TTC549 (cell line): ENCODE data around the gene SCN5A.

Experiments
- FAIRE-seq: peaks from 2 replicates; lab custom pipeline; 2012; peaks lifted over from hg19 to GRCh38; lab: Jason Lieb, UNC

The SCN5A gene

GRCh38 chr3:38647217-38647970, 2.1 kb downstream of the SCN5A start:
- no peak for FAIRE-seq

GRCh38 chr3:38646630-38647029, 2.9 kb downstream of the SCN5A start:
- FAIRE-seq: no peak

GRCh38 chr3:38646062-38646461, 3.4 kb downstream of the SCN5A start:
- FAIRE-seq: no peak

GRCh38 chr3:38645601-38646000, 3.9 kb downstream of the SCN5A start:
- no peak for FAIRE-seq

GRCh38 chr3:38645076-38645475, 4.4 kb downstream of the SCN5A start:
- FAIRE-seq: no peak

GRCh38 chr3:38644662-38645053, 4.8 kb downstream of the SCN5A start:
- no peak for FAIRE-seq

- FAIRE-seq: no peak
These were observed 5.3 kb downstream of the SCN5A start for GRCh38 chr3:38644016-38644661.

- no peak for FAIRE-seq
These were observed 5.9 kb downstream of the SCN5A start for GRCh38 chr3:38643592-38643991.

- FAIRE-seq: no peak
These were observed 6.4 kb downstream of the SCN5A start for GRCh38 chr3:38643090-38643489.

- no peak for FAIRE-seq
These were observed 7.9 kb downstream of the SCN5A start for GRCh38 chr3:38641461-38642110.

- FAIRE-seq: no peak
These were observed 8.6 kb downstream of the SCN5A start for GRCh38 chr3:38640661-38641452.

GRCh38 chr3:38638354-38638753, 11.1 kb downstream of the SCN5A start:
- no peak for FAIRE-seq

- no peak for FAIRE-seq
These were observed 11.6 kb downstream of the SCN5A start for GRCh38 chr3:38637906-38638305.

- no peak for FAIRE-seq
These were observed 12.6 kb downstream of the SCN5A start for GRCh38 chr3:38636881-38637280.

- FAIRE-seq: no peak
These were observed 13.0 kb downstream of the SCN5A start for GRCh38 chr3:38636464-38636863.

- no peak for FAIRE-seq
These were observed 15.4 kb downstream of the SCN5A start for GRCh38 chr3:38634111-38634510.

GRCh38 chr3:38632989-38633388, 16.5 kb downstream of the SCN5A start:
- no peak for FAIRE-seq

GRCh38 chr3:38630606-38631005, 18.9 kb downstream of the SCN5A start:
- no peak for FAIRE-seq

- FAIRE-seq: no peak
These were observed 19.4 kb downstream of the SCN5A start for GRCh38 chr3:38630070-38630469.

- no peak for FAIRE-seq
These were observed 20.7 kb downstream of the SCN5A start for GRCh38 chr3:38628835-38629234.

- no peak for FAIRE-seq
These were observed 21.5 kb downstream of the SCN5A start for GRCh38 chr3:38627956-38628355.

GRCh38 chr3:38626171-38626570, 23.3 kb downstream of the SCN5A start:
- FAIRE-seq: no peak

GRCh38 chr3:38623539-38623938, 25.9 kb downstream of the SCN5A start:
- FAIRE-seq: no peak
